HG03045 (cell line): Measurements from ENCODE around the gene FBLN5.
A peak's percentile ranks its signal among the peaks of the same experiment; 100 is the strongest.

Source experiments
- ATAC-seq: cut with Tn5 transposase; IDR thresholded peaks from one replicate; pipeline ENCODE4 v1.9.1; 2021; ENCODE audit warnings: mild to moderate bottlenecking, moderate library complexity; ENCODE audit not compliant: unreplicated experiment

The FBLN5 gene

GRCh38 chr14:91835920-91836843 lies 111.3 kb downstream of the FBLN5 start:
- peak; percentile 52 for ATAC-seq

GRCh38 chr14:91835197-91835919 lies 112.1 kb downstream of the FBLN5 start:
- peak; percentile 27 for ATAC-seq

GRCh38 chr14:91834571-91834970 lies 112.9 kb downstream of the FBLN5 start:
- ATAC-seq = no peak

- no peak for ATAC-seq
Measured at GRCh38 chr14:91831337-91831736, 116.2 kb downstream of the FBLN5 start.

GRCh38 chr14:91830777-91831176 lies 116.7 kb downstream of the FBLN5 start:
- ATAC-seq = peak; percentile 83

- ATAC-seq = no peak
Measured at GRCh38 chr14:91829511-91829910, 118.0 kb downstream of the FBLN5 start.

GRCh38 chr14:91827746-91828145 lies 119.7 kb downstream of the FBLN5 start:
- no peak for ATAC-seq
